ENCODE measurements around the gene DCAF6.

The DCAF6 gene

DNA sequence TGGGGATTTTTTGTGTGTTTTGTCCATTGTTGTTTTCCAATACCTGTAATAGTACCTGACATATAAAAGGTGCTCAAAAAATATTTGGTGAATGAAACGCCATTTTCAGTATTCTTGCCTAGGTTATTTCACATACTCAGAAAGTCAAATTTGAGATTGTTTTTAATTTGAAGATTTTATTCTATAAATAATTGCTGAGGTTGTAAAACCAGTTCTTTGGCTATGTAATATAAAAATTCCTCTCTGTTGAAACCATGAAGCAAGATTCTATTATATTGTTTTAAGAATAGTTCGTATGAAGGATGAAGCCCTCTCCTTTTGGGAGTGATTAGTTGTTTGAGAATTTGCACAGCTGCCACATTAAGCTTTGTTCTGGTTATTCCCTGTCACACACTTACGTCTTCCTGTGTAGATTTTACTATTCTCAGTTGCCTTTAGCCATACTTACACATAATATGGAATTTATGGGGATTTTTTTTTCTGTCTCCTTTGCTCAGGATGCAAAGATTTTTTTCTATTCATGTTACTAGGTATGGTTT lies 60.6 kb downstream of the DCAF6 start:
- DNase-seq (ENCODE audit: low read depth in 1 of 2, low spot score in 1 of 2): no peak
- no peak for TF ChIP-seq GABPA (IDR thresholded peaks at IDR 0.05; ENCODE audit: low read depth)
- TF ChIP-seq REST (IDR thresholded peaks at IDR 0.05; ENCODE audit: insufficient replicate concordance, low read depth): no peak
- no peak for TF ChIP-seq SPI1 (IDR thresholded peaks at IDR 0.05; ENCODE audit: borderline replicate concordance, low read depth)
- no peak for TF ChIP-seq POLR2AphosphoS5 (IDR thresholded peaks at IDR 0.05; ENCODE audit: low read depth)
- TF ChIP-seq, protein P1, sequence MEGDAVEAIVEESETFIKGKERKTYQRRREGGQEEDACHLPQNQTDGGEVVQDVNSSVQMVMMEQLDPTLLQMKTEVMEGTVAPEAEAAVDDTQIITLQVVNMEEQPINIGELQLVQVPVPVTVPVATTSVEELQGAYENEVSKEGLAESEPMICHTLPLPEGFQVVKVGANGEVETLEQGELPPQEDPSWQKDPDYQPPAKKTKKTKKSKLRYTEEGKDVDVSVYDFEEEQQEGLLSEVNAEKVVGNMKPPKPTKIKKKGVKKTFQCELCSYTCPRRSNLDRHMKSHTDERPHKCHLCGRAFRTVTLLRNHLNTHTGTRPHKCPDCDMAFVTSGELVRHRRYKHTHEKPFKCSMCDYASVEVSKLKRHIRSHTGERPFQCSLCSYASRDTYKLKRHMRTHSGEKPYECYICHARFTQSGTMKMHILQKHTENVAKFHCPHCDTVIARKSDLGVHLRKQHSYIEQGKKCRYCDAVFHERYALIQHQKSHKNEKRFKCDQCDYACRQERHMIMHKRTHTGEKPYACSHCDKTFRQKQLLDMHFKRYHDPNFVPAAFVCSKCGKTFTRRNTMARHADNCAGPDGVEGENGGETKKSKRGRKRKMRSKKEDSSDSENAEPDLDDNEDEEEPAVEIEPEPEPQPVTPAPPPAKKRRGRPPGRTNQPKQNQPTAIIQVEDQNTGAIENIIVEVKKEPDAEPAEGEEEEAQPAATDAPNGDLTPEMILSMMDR (IDR thresholded peaks at IDR 0.05; ENCODE audit: insufficient read depth, low read length): no peak
- Histone ChIP-seq H3K27me3 (ENCODE audit: insufficient read depth, poor library complexity, severe bottlenecking) (no peaks in the 10 kb centered on the region), H3K4me3 (replicated peaks; ENCODE audit: insufficient read depth, low read length) (no peak overlapping the region), H3K27ac (replicated peaks) (no peak overlapping the region)

GRCh38 chr1:167999877-168000276 lies 63.4 kb downstream of the DCAF6 start:
- TF ChIP-seq REST (IDR thresholded peaks at IDR 0.05; ENCODE audit: insufficient replicate concordance, low read depth): no peak
- TF ChIP-seq SPI1 (IDR thresholded peaks at IDR 0.05; ENCODE audit: borderline replicate concordance, low read depth): no peak
- no peak for TF ChIP-seq POLR2AphosphoS5 (IDR thresholded peaks at IDR 0.05; ENCODE audit: low read depth)
- no peak for TF ChIP-seq GABPA (IDR thresholded peaks at IDR 0.05; ENCODE audit: low read depth)
- TF ChIP-seq, protein P1 (IDR thresholded peaks at IDR 0.05; ENCODE audit: insufficient read depth, low read length): no peak
- no peak for DNase-seq (ENCODE audit: low read depth in 1 of 2, low spot score in 1 of 2)
- H3K4me3 ChIP-seq (replicated peaks; ENCODE audit: insufficient read depth, low read length): no peak overlapping the region
- H3K27me3 ChIP-seq (ENCODE audit: insufficient read depth, poor library complexity, severe bottlenecking): no peaks in the 10 kb centered on the region
- H3K27ac ChIP-seq (replicated peaks): no peak overlapping the region

DNA sequence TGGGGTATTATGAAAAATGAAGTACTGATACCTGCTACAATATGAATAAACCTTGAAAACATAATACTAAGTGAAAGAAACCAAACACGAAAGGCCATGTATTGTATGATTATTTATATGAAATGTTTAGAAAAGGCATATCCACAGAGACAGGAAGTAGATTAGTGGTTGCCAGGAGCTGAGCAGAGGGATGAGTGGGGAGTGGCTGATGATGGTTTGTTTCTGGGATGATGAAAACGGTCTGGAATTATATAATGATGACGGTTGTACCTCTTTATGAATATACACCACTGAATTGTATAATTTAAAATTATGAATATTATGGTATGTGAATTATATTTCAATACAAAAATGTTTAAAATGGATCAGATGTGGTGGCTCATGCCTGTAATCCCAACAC lies 64.2 kb downstream of the DCAF6 start:
- TF ChIP-seq REST (IDR thresholded peaks at IDR 0.05; ENCODE audit: insufficient replicate concordance, low read depth) (no peak), GABPA (IDR thresholded peaks at IDR 0.05; ENCODE audit: low read depth) (no peak), SPI1 (IDR thresholded peaks at IDR 0.05; ENCODE audit: borderline replicate concordance, low read depth) (no peak), POLR2AphosphoS5 (IDR thresholded peaks at IDR 0.05; ENCODE audit: low read depth) (no peak)
- TF ChIP-seq, protein P1 (IDR thresholded peaks at IDR 0.05; ENCODE audit: insufficient read depth, low read length): no peak
- Histone ChIP-seq H3K4me3 (replicated peaks; ENCODE audit: insufficient read depth, low read length) (no peak overlapping the region), H3K27ac (replicated peaks) (no peak overlapping the region), H3K27me3 (ENCODE audit: insufficient read depth, poor library complexity, severe bottlenecking) (no peaks in the 10 kb centered on the region)
- no peak for DNase-seq (ENCODE audit: low read depth in 1 of 2, low spot score in 1 of 2)
